Measurements from ENCODE around the gene TC2N.
"Not testable (repeated sequence)": the region's sequence is repeated elsewhere in the genome, so short reads cannot be mapped to it uniquely, and the experiment has no call there.

The TC2N gene

DNA sequence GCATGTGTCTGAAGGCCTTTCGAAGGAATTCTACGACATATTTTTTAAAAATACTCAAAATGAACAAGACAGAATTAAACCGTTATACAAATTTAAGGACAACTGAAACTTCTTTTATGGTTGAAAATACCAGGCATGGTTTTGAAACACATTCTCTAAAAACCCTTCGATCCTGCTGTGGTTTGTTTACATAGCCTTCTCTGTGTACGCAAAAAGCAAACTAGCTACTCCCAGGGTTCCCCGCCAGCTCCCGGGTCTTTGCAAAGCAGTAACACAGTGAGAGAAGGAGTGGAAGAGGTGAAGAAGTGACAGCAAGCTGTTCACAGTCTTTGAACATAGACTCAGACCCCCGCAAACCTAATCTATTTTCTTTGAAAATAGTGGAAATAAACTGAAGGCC is 2.2 kb upstream of the TC2N start:
- DNase-seq (ENCODE audit: low read depth) = no peak

DNA sequence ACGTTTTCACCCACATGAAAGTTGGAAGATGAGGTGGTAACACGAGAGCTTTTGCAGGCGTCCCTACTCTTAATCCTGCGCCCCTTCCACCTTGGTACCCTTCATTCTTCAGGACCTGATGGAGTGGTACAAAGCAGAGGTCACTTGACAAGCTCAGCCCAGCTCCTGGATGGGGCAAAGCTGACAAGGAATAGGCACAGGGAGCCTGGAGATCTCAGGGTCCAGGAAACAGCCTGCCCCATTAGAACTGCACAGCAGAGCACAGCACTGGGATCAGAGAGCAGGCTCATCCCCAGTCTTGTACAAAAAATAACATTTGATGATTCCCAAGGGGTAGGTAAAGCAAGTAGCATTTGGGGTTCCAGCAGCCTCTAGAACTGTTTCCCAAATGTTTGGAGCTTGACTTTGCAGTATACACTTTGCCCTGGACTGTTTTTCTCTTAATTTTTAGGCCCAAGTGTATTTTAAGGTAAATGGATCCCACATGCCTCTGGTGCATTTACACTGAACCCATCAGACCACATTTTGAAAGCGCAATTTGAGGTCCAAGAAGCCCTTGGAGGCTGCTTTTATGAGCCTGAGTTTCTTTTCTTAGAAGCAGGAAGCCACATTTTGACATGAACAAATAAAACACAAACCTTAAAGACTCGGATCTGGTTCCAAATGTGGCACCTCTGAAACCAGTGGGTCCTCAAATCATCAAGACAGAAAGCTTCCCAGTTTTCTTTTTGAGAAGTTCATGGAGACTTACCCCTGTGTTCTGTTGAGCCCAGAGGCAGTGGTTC is 633 bp downstream of the TC2N start:
- DNase-seq (ENCODE audit: low read depth) = no peak

DNA sequence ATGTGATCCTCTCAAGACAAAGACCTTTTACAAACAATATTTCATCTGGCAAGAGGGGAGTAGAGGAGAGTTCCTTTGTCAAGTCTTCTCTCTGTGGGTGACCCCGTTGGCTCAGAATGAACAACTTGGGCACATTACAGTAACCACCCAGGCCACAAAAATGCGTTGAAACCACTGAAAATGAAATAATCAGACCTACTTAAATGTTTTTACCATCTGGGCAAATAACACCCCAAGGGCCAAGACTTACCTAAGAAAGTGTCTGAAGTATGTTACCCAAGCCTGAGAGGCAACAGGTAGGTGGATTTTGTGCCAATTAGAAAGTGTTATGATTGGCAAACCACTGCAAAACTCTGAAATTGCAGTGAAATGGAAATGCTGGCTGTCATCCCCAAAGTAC is 1.3 kb downstream of the TC2N start:
- peak; percentile 5 for DNase-seq (ENCODE audit: low read depth)

DNA sequence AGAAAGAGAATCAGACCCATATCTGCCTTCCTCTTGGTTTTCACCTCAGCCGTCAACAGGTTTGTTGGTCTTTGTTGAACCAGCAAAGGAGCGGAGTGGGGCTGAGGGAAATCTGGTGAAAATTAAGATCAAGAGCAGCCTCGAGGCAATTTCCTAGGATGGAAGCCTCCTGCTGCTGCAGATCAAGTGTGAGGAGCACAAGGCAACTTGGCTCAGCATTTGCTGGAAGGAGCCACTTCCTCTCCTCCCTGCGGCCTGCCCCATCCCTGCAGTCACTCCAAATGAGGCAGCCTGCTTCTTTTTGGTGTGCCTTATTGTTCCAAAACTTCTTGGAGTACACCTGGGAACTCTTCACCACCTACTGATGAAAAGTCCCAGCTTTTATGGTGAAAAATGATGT is 4.9 kb downstream of the TC2N start:
- DNase-seq (ENCODE audit: low read depth) = no peak

DNA sequence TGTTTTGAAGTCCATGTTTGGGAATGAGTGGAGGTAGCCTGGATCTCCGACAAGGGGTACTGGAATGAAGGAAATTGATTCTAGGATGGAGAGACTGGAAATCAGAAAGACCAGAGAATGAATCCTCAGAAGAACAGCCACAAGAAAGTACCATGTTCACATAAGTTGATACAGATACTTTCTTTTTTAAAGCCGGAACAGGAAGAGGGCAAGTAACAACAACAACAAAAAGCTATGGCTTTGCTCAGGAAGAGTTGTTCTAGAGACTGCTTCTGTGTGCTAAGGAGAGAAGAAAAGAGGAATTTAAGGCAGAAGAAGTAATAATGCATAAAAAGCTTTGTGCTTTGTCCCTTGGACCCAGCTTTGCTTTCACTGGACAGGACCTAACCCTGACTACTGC is 6.2 kb downstream of the TC2N start:
- no peak for DNase-seq (ENCODE audit: low read depth)

DNA sequence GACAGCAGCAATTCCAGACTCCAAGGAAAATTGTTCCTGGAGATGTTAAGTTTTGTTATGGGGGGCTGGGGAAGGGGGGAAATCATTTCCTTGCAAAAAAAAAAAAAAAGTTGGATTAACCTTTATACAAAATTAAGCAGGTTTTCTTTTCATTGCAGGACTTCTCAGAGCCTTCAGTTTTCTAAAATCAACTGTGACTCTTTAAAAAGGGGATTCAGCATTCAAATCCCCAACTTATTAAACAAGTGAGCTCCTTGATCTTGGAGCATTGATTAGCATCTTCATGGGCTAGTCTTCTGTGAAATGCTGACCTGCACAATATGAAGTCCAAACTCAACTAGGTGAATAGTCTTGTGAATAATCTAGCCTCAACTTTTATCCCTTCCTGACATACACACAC is 7.1 kb downstream of the TC2N start:
- DNase-seq (ENCODE audit: low read depth) = no peak

GRCh38 chr14:91858536-91859275 is 8.6 kb downstream of the TC2N start:
- DNase-seq (ENCODE audit: low read depth) = peak; percentile 23

- DNase-seq (ENCODE audit: low read depth) = no peak
Measured at GRCh38 chr14:91857614-91858013, 9.7 kb downstream of the TC2N start.

- DNase-seq (ENCODE audit: low read depth) = no peak
Measured at GRCh38 chr14:91854327-91854934, 12.9 kb downstream of the TC2N start.

- no peak for DNase-seq (ENCODE audit: low read depth)
Measured at GRCh38 chr14:91851563-91851962, 15.8 kb downstream of the TC2N start.

DNA sequence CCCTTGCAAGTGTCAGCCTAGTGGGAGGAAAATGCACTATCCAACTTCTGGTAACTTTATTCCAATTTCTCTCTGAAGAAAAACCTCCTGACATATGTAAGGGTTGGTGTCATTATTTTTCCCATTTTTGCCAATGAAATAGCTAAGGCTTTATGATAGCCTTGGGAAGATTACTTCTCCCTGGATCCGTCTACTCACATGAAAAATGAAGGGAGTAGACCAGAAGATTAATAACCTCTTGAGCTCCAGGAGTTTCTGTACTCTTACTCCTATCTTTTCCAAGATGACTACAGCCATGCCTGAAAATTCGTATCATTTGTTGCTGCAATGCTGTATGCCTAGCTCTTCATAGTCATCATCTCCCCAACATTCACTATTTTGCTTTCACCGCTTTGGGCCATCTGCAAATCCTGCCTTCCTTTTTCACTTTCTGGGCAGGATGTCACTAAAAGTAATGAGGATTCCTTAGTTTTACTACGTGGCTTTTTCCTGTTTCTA is 18.8 kb downstream of the TC2N start:
- DNase-seq (ENCODE audit: low read depth) = no peak

GRCh38 chr14:91847693-91848092 is 19.6 kb downstream of the TC2N start:
- DNase-seq (ENCODE audit: low read depth) = no peak

GRCh38 chr14:91845652-91846051 is 21.7 kb downstream of the TC2N start:
- DNase-seq (ENCODE audit: low read depth) = no peak

- not testable (repeated sequence) for DNase-seq (ENCODE audit: low read depth)
Measured at GRCh38 chr14:91845056-91845455, 22.3 kb downstream of the TC2N start.

GRCh38 chr14:91844029-91844428 is 23.3 kb downstream of the TC2N start:
- no peak for DNase-seq (ENCODE audit: low read depth)

DNA sequence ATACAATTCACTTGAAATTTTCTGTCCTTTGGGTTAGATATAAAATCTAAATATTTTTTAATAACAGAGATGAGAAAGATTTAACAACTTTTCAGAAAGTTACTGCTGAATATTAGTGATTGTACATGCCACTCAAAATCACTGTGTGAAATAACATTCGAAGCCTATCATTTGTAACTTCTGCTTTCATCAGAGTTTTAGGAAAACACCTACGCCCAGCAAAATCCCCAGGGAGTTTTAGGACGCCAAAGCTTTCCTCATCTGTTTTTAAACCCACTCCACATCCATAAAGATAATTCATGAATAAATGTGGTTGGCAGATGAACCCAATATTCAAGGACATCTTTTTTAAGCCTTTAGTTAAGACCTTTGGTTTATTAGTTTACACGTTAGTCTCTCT is 23.9 kb downstream of the TC2N start:
- no peak for DNase-seq (ENCODE audit: low read depth)

- no peak for DNase-seq (ENCODE audit: low read depth)
Measured at GRCh38 chr14:91841065-91841464, 26.3 kb downstream of the TC2N start.

DNA sequence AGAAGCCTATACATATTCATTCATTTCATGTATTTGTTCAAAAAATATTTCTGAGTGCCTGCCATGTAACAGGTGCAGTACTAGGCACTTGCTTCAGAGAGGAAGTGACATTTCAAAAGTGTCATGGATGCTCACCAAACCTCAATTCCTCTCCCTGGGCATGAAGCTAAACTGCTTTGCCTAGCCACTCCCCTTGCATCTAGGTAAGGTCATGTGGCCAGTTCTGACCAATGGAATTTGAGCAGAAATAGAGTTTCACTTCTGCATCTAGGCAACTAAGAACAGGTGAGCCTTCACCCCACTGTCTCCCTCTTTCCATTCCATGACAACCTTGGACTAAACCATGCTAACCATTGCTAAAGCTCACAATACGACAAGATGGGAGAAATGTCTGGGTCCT is 27.6 kb downstream of the TC2N start:
- DNase-seq (ENCODE audit: low read depth) = no peak

DNA sequence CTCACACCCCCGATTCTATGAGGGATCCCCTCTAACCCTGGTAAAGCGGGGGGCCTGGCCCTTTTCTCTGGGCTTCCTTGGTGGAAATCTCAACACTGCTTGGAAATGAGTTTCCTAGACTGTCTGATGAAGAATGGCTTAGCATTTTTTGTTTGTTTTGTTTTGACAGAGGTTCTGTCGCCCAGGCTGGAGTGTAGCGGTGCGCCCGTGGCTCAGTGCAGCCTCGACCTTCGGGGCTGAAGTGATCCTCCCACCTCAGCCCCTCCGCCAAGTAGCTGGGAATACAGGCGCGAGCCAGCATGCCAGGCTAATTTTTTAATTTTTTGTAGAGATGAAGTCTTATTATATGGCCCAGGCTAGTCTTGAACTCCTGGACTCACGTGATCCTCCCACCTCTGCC is 30.3 kb downstream of the TC2N start:
- DNase-seq (ENCODE audit: low read depth) = no peak

DNA sequence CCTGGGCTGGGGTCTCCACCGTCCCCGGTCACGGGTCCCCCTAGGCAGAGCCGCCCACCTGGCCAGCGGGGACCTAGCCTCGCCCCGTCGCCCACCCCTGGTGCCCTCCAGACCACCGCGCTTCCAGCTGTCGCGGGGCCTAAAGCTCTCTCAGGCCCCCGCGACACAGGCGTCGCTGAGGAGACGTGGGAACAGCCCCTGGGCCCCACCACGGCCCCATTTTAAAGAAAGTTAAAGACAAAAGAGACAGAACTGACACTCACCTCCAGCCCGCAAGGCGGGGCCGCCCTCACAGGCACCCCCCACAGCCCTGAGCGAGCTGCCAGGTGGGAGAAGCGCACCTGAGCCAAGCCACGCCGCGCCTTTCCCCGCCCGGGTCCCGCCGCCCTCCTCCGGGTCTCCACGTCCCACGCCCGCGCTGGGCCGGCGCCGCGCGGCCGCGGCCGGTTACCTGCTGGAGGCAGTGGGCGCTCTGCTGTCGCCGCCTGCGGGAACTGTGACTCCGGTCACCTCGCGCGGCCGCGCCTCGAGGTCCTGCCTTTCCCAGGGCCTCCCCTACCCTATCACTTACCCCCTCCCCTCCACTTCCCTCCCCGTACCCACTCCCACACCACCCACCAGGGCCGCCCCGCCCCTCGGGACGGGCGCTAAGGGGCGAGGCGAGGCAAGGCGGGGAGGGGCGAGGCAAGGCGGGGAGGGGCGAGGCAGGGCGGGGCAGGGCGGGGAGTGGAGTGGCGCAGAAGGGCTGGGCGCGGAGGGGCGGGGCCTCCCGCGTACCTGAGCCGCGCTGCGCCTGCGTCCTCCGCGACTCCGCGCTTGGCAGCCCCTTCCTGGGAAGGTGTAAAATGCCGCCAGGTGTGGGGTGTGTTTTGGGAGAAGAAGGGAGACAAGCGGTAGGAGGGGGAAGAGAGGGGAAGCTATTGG is 31.2 kb downstream of the TC2N start:
- DNase-seq (ENCODE audit: low read depth) = no peak

DNA sequence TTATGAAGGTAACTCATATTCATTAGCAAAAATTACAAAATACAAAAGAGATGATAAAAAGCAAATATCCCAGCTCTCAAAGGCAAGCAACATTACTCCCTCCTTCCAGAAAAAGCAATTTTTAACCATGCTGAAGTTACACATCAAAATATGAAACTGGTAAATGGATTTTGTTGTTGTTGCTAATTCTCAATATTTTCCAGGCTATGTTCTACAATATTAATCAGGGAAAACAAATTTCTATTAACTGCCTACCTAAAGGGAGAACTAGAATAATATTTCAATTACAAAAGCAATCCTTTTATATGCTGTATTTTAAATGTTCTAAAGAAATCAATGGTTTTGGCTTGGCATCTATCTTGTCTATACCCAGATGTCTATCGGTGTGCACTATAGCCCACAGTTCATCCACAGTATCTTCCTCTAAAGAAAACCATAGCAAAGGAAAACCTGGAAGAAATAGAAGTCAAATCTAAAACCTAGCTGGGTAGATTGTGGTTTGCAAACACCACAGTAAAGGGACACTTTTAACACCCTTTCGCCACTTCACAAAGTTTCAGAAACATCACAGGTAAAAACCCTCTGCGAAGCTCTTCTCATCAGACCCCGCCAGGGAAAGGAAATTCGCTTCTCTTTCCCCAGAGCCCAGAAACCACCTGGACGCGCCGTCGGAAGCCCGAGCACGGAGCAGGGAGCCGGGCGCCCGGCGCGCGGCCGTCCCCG is 32.0 kb downstream of the TC2N start:
- no peak for DNase-seq (ENCODE audit: low read depth)
